GM10266 (cell line): ENCODE results near the gene DNAJA3.
"Not testable (repeated sequence)": the region's sequence is repeated elsewhere in the genome, so short reads cannot be mapped to it uniquely, and the experiment has no call there.

ENCODE experiments used
- DNase-seq: peaks from one replicate; pipeline ENCODE4 v3.0.0; 2012; ENCODE audit errors: extremely low spot score
- TF ChIP-seq, protein P1 (sequence below): IDR thresholded peaks from 2 replicates; pipeline ENCODE4 v1.5.1; 2012; ENCODE audit warnings: mild to moderate bottlenecking, low read depth; ENCODE audit not compliant: control insufficient read depth, insufficient read depth; ENCODE audit errors: missing control alignments

DNAJA3 gene

GRCh38 chr16:4389051-4389955 is 36.4 kb upstream of the DNAJA3 start:
- DNase-seq: no peak
- TF ChIP-seq, protein P1, sequence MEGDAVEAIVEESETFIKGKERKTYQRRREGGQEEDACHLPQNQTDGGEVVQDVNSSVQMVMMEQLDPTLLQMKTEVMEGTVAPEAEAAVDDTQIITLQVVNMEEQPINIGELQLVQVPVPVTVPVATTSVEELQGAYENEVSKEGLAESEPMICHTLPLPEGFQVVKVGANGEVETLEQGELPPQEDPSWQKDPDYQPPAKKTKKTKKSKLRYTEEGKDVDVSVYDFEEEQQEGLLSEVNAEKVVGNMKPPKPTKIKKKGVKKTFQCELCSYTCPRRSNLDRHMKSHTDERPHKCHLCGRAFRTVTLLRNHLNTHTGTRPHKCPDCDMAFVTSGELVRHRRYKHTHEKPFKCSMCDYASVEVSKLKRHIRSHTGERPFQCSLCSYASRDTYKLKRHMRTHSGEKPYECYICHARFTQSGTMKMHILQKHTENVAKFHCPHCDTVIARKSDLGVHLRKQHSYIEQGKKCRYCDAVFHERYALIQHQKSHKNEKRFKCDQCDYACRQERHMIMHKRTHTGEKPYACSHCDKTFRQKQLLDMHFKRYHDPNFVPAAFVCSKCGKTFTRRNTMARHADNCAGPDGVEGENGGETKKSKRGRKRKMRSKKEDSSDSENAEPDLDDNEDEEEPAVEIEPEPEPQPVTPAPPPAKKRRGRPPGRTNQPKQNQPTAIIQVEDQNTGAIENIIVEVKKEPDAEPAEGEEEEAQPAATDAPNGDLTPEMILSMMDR: no peak

DNA sequence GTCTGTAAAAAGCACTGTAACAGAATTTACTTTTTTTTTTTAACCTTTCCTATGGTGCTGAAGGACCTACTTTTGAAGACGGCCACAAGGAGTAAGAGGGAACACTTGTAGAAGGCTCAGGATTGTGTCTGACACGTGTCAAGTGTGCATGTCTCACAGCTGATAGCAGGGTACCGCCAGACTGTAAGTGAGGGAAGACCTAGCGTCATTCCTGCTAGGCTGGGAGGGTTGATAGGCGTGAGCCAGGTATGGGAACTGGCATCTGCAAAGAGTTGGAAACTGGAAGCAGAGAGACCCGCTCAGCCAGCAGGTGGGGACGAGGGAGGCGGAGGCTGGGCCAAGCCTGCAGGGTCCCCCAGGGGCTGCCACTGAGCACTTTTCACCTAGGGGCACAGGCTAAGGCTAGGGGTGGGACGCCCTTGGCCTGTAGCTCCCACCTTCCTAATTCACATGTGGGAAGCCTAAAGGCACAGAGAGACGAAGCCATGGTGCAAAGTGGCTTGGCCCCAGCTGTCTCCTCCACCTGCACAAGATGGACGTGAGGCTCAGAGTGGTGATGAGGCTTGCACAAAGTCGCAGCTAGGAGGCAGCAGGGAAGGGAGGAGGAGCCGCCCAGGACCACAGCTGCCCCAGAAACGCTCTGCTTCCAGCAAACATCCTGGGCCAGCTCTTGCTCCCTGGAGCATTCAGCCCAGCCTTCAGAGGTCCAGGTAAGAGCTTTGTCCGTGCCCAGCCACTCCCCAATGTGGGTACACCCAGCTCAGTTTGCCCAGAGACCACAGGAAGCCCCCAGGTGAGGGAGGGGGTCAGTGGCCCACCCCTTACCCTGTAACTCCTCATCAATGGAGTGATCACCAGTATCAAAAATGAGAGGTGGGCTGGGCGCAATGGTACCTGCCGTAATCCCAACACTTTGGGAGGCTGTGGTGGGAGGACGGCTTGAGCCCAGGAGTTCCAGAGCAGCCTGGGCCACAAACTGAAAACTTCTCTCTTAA is 35.1 kb upstream of the DNAJA3 start:
- no peak for DNase-seq

GRCh38 chr16:4391631-4392381 is 33.9 kb upstream of the DNAJA3 start:
- TF ChIP-seq, protein P1: no peak
- no peak for DNase-seq

More for the DNA sequence above, 35.1 kb upstream of the DNAJA3 start:
- TF ChIP-seq, protein P1: no peak

- TF ChIP-seq, protein P1: no peak
- DNase-seq: no peak
These were observed 33.1 kb upstream of the DNAJA3 start for GRCh38 chr16:4392382-4393239.

DNA sequence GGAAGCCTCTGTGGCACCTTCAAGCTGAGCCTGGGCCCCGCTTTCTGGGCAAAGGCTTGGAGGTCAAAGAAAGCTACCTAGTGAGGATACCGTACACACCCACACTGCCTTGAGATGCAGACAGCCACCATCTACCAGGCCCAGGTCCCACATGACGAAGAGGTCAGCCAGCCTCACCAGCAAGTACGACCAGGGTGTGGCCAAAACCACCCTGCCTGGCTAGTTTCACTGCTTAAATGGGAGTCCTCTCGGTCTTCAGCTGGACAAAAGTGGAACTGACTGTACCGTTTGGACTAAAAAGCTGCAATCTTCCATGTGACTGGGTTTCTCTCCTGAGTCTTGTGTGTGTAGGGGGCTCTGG is 32.4 kb upstream of the DNAJA3 start:
- TF ChIP-seq, protein P1: no peak
- no peak for DNase-seq

DNA sequence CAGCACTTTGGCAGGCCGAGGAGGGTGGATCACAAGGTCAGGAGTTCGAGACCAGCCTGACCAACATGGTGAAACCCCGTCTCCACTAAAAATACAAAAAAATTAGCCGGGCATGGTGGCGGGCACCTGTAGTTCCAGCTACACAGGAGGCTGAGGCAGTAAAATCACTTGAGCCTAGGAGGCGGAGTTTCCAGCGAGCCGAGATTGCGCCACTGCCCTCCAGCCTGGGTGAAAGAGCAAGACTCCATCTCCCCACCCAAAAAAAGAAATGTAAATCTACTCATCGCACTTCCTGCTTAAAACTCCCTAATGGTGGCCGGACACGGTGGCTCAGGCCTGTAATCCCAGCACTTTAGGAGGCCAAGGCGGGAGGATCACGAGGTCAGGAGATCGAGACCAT is 31.8 kb upstream of the DNAJA3 start:
- DNase-seq: not testable (repeated sequence)
